Keratinocyte (primary cell): ENCODE measurements around the gene TIMM8A. TPM values are rescaled to one million over a fixed set of nuclear protein-coding genes. Genes with fewer than 3 reads are reported as not detected.

ENCODE experiments used
- DNase-seq: peaks from one replicate; pipeline ENCODE4 v3.0.0-alpha.2; 2011; ENCODE audit warnings: low read depth, missing footprints, low spot score
- FAIRE-seq: peaks from 2 replicates; lab custom pipeline; 2011; peaks lifted over from hg19 to GRCh38; lab: Jason Lieb, UNC
- H2AFZ ChIP-seq: 2 replicates; pipeline ENCODE4 v1.6.0; 2012; ENCODE audit warnings: low read length, control low read depth, inconsistent platforms; ENCODE audit not compliant: control insufficient read depth
- H3K27ac ChIP-seq: 2 replicates; pipeline ENCODE4 v1.5.1; 2011; ENCODE audit warnings: low read length; ENCODE audit not compliant: control insufficient read depth, insufficient read depth
- H3K27me3 ChIP-seq: 3 replicates; pipeline ENCODE4 v1.6.0; 2011; ENCODE audit warnings: low read length; ENCODE audit not compliant: control insufficient read depth, insufficient read depth; ENCODE audit errors: extremely low read depth
- H3K36me3 ChIP-seq, 2 experiments: 2 replicates in 1 of 2; 3 replicates in 1 of 2; pipeline ENCODE4 v1.5.1; 2011; ENCODE audit warnings: low read length in 2 of 2, mild to moderate bottlenecking in 1 of 2; ENCODE audit not compliant: control insufficient read depth in 2 of 2, insufficient read depth in 2 of 2; ENCODE audit errors: extremely low read depth in 1 of 2
- H3K4me1 ChIP-seq: 3 replicates; pipeline ENCODE4 v1.5.1; 2011; ENCODE audit warnings: low read length; ENCODE audit not compliant: control insufficient read depth, insufficient read depth; ENCODE audit errors: extremely low read depth
- H3K4me2 ChIP-seq: 3 replicates; pipeline ENCODE4 v1.6.0; 2011; ENCODE audit warnings: low read depth, low read length; ENCODE audit not compliant: control insufficient read depth, insufficient read depth; ENCODE audit errors: extremely low read depth
- H3K4me3 ChIP-seq, 3 experiments: fragments of 200-600 bp in 1 of 3; sonication (generic) in 1 of 3; 2 replicates in 2 of 3; 3 replicates in 1 of 3; pipeline ENCODE4 v1.5.1; 2011 to 2016; ENCODE audit warnings: low read length in 3 of 3, mild to moderate bottlenecking in 3 of 3, control low read depth in 2 of 3, inconsistent platforms in 1 of 3, low read depth in 1 of 3, mixed read lengths in 1 of 3, mixed run types in 1 of 3, moderate library complexity in 1 of 3; ENCODE audit not compliant: control insufficient read depth in 2 of 3, insufficient read depth in 2 of 3; ENCODE audit errors: extremely low read depth in 1 of 3
- H3K79me2 ChIP-seq: 2 replicates; pipeline ENCODE4 v1.6.0; 2012; ENCODE audit warnings: low read length; ENCODE audit not compliant: control insufficient read depth, insufficient read depth
- H3K9ac ChIP-seq: 3 replicates; pipeline ENCODE4 v1.6.0; 2011; ENCODE audit warnings: low read length; ENCODE audit not compliant: control insufficient read depth, insufficient read depth; ENCODE audit errors: extremely low read depth
- H3K9me1 ChIP-seq: 3 replicates; pipeline ENCODE4 v1.6.0; 2011; ENCODE audit warnings: low read length; ENCODE audit not compliant: control insufficient read depth, insufficient read depth; ENCODE audit errors: extremely low read depth
- H3K9me3 ChIP-seq: 2 replicates; pipeline ENCODE4 v1.5.1; 2012; ENCODE audit warnings: low read depth, low read length; ENCODE audit not compliant: control insufficient read depth
- H4K20me1 ChIP-seq: 3 replicates; pipeline ENCODE4 v1.6.0; 2011; ENCODE audit warnings: low read length; ENCODE audit not compliant: control insufficient read depth, insufficient read depth; ENCODE audit errors: extremely low read depth
- CTCF ChIP-seq, 3 experiments: IDR thresholded peaks in 1 of 3; conservative IDR thresholded peaks in 1 of 3; optimal IDR thresholded peaks in 1 of 3; 2 replicates in 2 of 3; 3 replicates in 1 of 3; pipeline versions ENCODE3 to v1.5.1; 2011; ENCODE audit warnings: low read length in 3 of 3, mild to moderate bottlenecking in 3 of 3, moderate library complexity in 2 of 3, control low read depth in 1 of 3, inconsistent platforms in 1 of 3; ENCODE audit not compliant: insufficient read depth in 2 of 3; ENCODE audit errors: extremely low read depth in 1 of 3
- EZH2 ChIP-seq: IDR thresholded peaks from one replicate; pipeline ENCODE4 v1.6.1; 2012; ENCODE audit warnings: inconsistent platforms, mild to moderate bottlenecking, low read length, moderate library complexity
- dilution Hi-C: fragments of 300-500 bp; cut with MboI; formaldehyde crosslinking; loops from one replicate; pipeline ENCODE4 v1.7.0; 2020; ENCODE audit warnings: low sequenced_read_pairs; ENCODE audit not compliant: extremely low pct_ligation_motif_present
- polyA plus RNA-seq, 5 experiments: library from polyadenylated mRNA; depleted of rRNA in 3 of 5; stranded (reverse) in 3 of 5; stranded (forward) in 1 of 5; unstranded in 1 of 5; fragments of >200 nt; gene quantifications; 1 replicate in 1 of 5; 2 replicates in 3 of 5; 3 replicates in 1 of 5; pipeline versions ENCODE4 v1.2.1 to v1.2.3, GENCODE V29; 2011 to 2012; ENCODE audit warnings: missing spikeins in 2 of 5, low read depth in 1 of 5, low replicate concordance in 1 of 5

The TIMM8A gene
- polyA plus RNA-seq, 1 donor (not counting 4 experiments of a cell fraction or from before 2014, with no cell fraction given): 17.0 TPM

GRCh38 chrX:101386542-101386885 is 38.0 kb upstream of the TIMM8A start:
- H3K36me3 ChIP-seq: peaks cover 0 to under 1% of the 10 kb centered on the region in 2 experiments
- H3K9ac ChIP-seq: no peak overlapping the region

GRCh38 chrX:101385795-101386541 is 37.4 kb upstream of the TIMM8A start, which contains the start of gene BTK:
TSS of gene BTK (minus strand) at chrX:101386191. CDS start at chrX:101375284, 10,907 bp downstream.
- H3K27me3 ChIP-seq: no peaks in the 10 kb centered on the region
- H2AFZ ChIP-seq: no peak within 1 kb of the TSS
- TF ChIP-seq CTCF (optimal IDR thresholded peaks at IDR 0.05 in 1 of 3, IDR thresholded peaks at IDR 0.05 in 1 of 3, conservative IDR thresholded peaks at IDR 0.05 in 1 of 3; ENCODE audit: extremely low read depth in 1 of 3, insufficient read depth in 2 of 3, low read length in 3 of 3) (no peak), EZH2 (no peak)
- no peak within 1 kb of the TSS for H3K9ac ChIP-seq
- no peak for DNase-seq
- no peaks in the 10 kb centered on the region for H3K9me3 ChIP-seq
- no peak within 1 kb of the TSS for H3K4me2 ChIP-seq
- H3K4me1 ChIP-seq: no peaks in the 10 kb centered on the region
- no peak within 1 kb of the TSS for H3K4me3 ChIP-seq
- H3K9me1 ChIP-seq: no peaks in the 10 kb centered on the region
- no peak within 1 kb of the TSS for H3K27ac ChIP-seq
- no peaks in the 10 kb centered on the region for H3K36me3 ChIP-seq
- H3K79me2 ChIP-seq: peaks cover 1% of the 10 kb centered on the region
- FAIRE-seq: no peak
- dilution Hi-C loops: no loop called here
- no peaks in the 10 kb centered on the region for H4K20me1 ChIP-seq

More at GRCh38 chrX:101386542-101386885, 38.0 kb upstream of the TIMM8A start:
- H3K9me3 ChIP-seq: no peaks in the 10 kb centered on the region
- H3K4me3 ChIP-seq: no peak overlapping the region
- no peaks in the 10 kb centered on the region for H3K27me3 ChIP-seq
- no peak overlapping the region for H3K27ac ChIP-seq
- H3K9me1 ChIP-seq: no peaks in the 10 kb centered on the region
- FAIRE-seq (no peak), DNase-seq (no peak)
- no peaks in the 10 kb centered on the region for H4K20me1 ChIP-seq
- no peak overlapping the region for H3K4me2 ChIP-seq
- no peak overlapping the region for H2AFZ ChIP-seq
- H3K79me2 ChIP-seq: peaks cover 7% of the 10 kb centered on the region
- TF ChIP-seq EZH2 (no peak), CTCF (optimal IDR thresholded peaks at IDR 0.05 in 1 of 3, IDR thresholded peaks at IDR 0.05 in 1 of 3, conservative IDR thresholded peaks at IDR 0.05 in 1 of 3; ENCODE audit: extremely low read depth in 1 of 3, insufficient read depth in 2 of 3, low read length in 3 of 3) (no peak)
- no peaks in the 10 kb centered on the region for H3K4me1 ChIP-seq
- dilution Hi-C loops: no loop called here
